ENCODE data around the gene ELF1.
A peak's percentile ranks its signal among the peaks of the same experiment; 100 is the strongest.

The ELF1 gene

DNA sequence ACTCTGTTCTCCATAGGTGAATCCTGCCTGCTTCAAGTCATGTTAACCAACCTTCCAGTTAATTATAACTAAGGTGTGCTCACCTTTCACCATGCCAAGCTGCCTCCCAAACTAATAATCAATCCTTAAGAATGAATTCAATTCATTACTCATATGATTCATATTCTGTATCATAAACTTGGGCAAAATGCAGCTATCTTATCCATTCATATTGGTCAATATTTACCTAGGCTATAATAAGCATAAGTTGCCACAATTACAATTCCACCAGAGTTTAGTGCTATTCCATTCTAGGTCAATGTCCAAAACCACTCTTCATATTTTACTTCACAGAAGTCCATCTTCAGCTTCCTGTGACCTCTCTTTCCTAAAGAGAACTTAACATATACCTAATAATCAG lies 13.4 kb downstream of the ELF1 start:
- no peak for FAIRE-seq

DNA sequence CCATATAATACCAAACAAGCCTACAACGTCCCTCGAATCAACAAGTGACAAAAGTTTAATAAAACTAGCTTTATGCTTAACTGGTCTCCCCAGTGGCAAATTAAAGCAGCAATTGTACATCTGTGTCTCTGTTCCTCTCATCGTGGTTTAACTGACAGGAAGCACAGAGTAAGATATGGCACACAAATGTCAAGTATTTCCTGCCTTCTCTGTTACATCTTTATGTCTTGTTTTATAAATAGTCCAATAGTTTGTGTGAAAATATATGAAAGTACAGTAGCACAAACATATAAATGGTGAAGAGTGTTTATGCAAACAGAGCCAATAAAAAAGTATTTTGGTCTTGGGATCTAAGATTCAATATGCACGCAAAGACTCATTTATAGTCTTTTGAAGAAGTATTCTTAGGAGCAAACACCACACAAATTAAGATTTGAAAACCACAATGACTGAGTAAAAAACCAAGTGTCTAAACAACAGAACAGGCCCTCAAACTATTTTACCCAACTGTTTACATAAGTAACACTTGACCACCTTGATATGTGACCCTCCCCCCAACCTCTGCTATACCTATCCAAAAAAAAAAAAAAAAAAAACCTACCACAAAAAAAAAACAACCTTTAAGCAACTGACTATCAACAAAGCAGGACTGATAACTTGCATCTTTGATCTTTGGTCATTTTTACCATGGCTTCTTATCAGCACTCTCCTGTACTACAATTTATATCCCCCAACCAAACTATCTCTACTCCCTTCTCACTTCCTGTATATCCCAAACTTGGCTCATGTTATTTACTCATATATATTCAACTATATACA lies 14.0 kb downstream of the ELF1 start:
- no peak for FAIRE-seq

DNA sequence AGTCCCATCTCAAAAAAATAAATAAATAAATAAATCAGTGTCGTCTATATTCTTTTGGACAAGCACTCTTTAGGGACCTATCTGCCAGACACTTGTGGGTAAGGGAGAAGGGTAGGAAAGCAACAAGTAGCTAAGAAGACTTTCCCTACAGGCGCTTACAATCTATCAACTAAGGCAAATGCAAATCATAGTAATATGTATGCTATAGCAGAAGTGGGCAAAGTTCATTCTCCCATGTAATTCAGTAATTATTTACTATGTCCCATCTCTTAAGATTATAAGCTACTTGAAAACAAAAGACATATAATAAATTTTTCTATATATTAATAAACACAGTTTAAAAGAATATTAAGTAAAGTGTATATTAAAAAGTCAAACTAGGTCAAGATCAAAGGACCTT lies 16.5 kb downstream of the ELF1 start:
- FAIRE-seq, result peak; percentile 85

DNA sequence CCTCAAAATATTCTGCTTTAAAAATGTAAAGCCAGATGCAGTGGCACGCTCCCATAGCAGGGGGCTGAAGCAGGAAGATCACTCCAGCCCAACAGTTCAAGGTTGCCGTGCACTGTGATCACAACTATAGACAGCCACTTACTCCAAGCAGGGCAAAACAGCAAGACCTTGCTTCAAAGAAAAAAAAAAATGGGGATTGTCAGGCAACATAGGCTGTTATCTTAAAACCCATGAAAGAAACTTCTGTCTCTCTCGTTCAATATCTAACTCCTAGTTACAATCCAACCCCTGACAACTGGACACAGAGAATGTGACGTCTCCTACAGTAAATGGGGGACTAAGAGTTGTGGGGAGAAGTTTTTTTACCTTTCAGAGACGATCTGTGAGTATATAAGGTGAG lies 17.4 kb downstream of the ELF1 start:
- FAIRE-seq, result no peak

DNA sequence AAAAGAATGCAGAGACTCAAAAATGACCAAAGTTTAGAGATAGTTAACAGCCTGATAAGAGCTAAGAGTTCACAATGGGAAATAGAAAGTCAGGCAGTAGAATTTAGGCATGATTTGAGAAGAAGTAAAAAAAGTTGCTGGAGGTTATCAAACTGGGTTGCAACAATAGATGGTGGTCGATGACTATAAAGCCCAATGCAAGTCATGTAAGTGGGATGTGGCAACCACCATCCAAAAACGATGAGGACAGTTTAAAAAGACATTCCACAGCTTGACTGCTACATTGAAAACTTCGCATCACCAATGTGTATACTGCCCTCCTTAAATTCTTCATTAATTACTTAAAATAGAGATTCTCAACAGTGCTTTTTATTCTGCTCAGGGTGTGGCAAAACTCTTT lies 19.7 kb downstream of the ELF1 start:
- no peak for FAIRE-seq

DNA sequence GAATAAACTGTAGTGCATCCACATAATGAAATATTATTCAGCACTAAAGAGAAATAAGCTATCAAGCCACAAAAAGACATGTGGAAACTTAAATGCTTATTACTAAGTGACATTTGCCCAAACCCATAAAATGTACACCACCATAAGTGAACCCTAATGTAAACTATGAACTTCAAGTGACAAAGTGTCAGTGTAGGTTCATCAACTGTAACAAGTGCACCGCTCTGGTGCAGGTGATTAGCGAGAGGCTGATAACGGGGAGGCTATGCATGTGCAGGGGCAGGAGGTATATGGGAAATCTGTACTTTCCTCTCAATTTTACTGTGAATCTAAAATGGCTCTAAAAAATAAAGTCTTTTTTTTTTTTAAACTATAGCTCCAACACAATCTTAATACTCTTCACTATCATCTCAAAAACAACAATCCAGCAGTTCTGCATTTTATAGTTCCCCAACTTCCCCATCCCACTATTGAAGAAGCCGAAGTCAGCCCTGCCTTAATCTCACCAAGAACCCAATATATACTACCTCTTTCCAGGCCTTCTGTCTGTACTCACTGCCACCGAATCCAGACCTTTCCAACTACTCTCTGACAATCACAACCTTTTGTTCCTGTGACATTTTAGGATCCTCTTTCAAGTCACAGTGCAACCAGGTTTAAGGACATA lies 22.6 kb downstream of the ELF1 start:
- no peak for FAIRE-seq

DNA sequence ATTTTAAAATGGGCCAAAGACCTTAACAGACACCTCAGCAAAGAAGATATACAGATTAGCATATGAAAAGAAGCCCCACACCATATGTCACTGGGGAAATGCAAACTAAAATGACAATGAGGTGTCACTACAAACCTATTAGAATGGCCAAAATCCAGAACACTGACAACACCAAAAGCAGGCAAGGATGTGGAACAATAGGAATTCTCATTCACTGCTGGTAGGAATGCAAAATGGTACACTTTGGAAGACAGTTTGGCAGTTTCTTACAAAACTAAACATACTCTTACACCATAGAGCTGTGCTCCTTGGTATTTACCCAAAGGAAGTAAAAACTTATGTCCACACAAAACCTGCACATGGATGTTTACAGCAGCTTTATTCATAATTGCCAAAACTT lies 23.1 kb downstream of the ELF1 start:
- FAIRE-seq, result no peak

DNA sequence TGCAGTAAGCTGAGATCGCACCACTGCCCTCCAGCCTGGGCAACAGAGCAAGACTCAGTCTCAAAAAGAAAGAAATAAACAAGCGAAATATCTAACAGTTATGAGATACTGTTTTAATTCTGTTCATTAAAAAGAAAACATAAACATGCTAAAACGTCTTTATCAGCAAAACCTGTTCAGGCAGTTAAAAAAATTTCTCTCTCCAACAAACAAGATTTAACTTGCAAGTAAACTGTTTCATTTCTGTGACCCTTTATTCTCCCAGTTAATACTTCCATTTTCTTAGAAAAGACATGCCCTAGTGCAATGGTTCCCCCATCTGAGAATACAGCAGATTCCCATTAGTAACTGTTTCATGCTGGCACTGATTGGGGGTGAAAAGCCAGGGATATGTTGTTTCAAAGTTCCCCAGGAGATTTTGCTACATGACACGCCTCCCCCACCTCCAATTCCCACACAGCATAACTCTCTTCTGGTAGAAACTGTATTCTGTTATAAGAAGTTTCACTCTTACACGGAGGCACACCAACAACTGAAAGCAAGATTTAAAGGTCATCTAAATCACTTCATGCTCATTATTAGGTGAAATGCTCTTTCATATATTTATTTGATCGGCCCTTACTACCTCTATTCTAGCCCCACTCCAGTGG lies 24.4 kb downstream of the ELF1 start:
- FAIRE-seq, result no peak

DNA sequence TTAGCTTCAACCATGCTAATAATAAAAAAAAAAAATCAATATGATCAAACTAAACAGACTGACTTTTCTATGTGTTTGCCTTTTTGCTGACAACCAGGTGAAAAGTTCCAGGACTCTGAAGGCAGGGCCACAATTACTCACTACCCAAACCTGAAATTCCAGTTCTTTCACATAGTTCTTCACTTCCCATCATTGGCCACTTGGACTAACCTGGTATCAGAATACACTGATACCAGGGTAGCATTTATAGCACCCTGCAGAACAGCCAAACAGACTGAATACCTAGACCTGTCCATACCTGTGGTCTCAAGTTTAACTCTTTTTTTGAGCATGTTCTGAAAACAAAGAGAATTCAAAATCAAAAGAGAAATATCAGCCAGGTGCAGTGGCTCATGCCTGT lies 25.1 kb downstream of the ELF1 start:
- no peak for FAIRE-seq

DNA sequence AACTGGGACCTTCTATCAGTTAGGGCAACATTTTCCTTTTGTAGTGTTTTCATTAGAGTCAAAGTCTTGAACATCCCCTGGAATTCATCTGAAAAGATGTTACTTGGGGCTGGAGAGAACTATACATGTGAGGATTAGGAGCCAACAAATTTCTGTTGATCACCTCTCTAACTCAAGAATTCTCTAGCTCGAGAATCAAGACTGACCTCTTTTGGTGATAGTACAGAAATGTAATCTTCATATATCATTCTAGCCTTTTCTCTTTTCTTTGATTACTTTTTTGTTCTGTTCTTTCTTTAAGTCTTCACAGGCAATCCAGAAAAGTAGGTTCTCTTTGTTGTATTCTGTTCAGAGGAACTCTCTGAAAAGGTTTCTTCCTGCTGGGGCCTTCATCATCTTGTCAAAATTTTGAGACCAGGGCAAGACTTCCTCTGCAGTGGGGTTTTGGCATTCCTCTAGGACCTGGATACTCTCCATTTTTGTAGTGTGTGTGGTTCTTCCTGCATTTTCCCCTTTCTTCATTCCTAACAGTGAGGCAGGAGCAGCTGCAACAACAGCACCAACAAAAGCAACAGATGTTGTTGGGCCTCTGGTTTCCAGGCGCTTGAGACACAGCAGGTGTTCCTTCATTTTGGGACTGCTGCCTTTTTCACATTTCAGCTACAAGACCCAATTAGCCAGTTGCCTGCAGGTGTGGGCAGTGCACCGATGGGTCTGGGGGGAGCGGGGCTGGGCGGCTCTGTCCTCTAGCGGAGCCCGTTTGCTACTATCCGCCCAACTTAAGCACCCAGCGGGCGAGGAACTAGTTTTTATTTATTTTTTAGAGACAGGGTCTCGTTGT lies 26.2 kb downstream of the ELF1 start:
- peak; percentile 48 for FAIRE-seq

DNA sequence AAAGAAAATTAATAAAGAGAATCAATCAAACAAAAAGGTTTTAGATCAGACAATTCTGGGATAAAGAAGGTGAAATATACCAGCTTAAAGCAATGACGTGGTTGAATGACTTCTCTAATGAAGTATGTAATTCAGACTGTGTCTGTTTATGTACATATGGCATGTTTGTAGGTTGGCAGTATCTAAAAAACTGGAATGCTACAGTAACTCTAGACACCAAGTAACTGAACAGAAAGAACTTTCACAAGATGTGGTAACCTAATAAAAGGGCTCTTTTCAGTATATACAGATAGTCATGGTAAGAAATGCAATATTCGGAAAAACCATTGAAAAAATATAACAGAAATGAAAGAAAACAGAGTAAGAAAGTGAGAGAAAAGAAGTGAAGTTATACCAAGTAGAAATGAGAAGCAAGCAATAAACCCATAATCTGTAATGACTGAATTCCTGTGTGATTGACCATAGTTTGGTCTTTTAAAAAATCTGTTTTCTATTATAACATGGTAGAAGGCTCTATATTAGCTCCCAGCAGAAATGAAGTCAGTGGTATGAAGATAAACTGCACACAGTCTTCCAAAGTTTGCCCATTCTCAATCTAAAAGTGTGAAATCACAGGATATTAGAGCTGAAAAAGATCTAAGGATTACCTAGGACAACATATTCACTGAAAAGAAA lies 31.4 kb downstream of the ELF1 start:
- FAIRE-seq, result no peak

DNA sequence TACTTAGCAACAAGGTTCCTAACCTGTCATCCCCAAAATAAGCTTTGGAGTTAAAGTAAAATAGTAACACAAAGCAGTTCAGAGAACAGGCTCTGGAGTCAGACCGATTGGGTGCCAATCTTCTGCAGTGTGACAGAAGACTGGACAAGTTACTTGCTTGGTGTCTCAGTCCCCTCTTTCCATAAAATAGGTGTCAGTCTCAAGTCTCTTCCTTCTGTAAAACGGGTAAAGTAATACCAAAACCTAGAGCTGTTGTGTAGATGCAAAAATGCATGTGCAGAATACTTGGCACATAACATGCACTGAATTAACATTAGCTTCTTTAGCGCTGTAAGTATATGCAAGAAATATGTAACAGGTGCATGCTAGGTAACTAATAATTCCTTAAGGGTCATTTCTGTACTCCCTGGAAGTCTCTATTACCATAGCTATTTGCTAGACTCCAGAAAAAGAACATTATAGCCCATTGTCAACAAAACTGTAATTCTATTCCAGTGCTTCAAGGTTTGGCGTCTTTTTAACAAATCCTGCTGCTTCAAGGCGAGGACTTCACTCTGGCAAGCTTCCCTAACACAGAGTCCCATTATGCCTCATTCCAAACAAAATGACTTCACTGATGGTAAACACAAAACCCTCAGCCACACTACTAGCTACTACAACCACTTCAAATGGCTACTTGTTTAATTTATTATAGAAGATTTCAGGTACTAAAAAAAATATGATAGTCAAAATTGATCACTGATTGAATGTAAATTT lies 32.8 kb downstream of the ELF1 start:
- no peak for FAIRE-seq

DNA sequence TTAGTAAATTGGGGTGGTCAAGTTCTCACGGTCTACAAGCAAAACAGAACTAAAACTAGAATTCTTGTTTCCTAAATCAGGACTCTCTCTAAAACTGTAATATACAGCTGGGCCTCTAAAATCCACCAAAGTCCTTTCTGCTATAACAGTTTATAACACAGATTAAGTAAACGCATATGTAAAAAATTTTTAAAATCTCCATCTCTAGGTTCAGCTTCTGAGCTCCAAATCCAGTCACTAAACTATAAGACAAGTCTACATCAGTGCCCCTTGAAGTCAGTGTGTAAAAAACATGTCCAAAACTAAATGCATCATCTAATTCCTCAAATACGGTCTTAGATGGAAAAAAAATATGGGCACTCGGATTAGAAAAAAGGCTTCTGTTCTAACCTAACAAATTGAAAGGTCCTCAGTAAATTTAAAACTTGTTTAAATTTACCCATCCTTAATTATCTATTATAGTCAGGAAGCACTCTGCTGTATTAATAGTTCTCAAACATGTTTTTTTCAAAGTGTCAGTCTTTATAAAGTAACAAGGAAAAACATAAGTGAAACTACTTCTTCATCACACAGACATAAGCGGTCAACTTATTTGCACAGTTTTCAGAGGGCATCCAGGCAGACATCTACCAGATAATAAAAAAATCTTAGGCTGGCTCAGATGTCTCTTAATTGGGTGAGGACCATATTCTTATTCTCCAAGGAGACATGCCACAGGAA lies 33.6 kb downstream of the ELF1 start:
- no peak for FAIRE-seq

DNA sequence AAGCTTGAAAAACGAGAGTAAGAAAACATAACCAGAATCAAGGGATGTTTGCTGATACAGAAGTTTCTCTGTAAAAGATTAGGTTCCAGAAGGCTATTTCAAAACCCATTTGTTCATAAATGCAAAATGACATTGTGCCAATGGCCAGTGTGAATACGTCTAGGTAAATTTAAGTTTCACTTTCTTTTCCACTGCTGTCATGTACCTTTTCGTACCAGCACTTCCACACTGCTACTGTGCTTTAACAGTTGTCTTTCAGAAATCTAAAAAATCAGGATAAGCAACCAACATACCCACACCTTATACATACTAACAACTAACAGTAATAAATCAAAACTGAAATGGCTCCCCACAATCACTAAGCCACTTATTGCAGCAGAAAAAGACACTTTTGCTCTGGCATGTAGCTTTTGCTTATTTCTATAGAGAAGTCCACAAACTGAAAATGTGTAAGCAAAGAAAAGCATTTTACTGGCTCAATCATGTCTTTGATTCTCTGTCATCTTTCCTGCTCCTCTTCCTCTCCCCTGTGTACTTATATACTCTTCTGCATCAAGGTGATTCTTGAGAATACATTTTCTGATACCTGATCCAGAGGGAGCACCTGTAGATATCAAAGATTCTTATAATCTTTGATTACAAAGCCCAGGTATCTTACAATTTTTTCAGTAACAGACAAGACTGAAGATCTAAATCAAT lies 34.3 kb downstream of the ELF1 start:
- no peak for FAIRE-seq

DNA sequence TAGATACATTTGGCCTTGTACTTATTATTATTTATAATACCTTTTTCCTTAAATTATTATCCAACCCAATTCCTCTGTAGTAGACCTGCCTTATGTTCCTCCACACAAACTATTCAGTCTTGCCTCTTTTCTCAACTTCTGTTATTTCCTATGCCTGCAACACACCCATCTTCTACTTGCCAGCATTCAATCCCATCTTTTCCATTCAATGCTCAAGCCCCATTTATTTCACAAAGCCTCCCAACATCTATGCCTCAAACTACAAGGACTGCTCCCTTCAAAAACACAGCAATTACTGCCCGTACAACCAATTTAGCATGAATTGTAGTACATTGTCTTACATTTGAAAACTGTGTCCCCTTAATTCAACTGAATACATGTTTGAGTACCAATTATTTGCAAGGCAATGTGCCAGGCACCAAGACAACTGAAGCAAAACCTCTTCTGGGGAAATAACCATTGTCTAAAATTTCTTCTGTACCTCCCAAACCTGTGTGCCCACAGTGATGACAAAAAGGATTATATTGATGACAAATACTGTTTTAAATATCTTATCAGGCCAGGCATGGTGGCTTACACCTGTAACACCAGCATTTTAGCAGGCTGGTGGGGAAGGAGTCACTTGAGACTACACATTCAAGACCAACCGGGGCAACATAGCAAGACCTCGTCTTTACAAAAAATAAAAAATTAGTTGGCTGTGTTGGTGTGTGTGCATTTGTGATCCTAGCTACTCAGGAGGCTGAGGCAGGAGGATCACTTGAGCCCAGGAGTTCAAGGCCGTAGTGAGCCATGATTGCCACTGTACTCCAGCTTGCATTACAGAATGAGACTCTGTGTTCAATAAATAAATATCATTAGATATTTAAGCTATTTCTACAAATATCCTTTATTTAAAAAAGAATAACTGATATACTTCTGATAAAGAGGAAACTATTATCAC lies 35.1 kb downstream of the ELF1 start:
- no peak for FAIRE-seq

DNA sequence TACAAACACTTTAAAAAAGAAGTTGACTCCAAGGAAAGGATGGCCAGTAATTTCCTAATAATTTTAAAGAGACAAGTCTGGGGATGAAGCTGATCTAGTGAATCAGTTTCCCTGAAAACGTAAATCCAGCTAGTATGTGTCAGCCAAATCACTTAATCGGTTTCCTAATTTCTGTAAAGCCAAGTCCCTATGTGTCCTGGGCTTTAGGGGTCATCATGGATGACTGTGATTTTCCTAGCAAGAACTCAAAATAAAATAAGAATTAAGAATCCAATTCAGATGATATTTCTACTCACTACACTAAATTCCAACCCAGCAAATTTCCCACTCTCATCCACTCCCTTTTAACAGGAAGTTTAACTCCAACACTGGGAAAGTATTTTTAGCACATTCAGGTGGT lies 35.9 kb downstream of the ELF1 start:
- FAIRE-seq, result no peak

DNA sequence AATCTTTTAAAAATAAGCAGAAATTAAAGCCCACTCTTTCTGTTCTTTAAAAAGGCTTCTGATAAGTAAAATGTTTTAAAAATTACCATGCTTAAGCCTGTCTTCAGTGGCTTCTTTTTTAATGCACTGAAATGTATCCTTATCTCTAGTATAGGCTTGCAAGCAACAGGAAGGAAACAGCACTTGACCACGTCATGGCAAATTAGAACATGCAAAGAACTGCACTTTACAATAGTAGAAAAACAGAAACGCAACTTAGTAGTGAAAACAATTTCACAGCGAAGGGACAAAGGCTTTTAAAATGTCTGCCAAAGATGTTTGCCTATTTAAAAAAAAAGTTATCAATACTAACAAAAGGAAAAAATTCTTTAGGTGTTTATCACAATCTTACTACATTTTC lies 36.3 kb downstream of the ELF1 start:
- FAIRE-seq, result peak; percentile 50

DNA sequence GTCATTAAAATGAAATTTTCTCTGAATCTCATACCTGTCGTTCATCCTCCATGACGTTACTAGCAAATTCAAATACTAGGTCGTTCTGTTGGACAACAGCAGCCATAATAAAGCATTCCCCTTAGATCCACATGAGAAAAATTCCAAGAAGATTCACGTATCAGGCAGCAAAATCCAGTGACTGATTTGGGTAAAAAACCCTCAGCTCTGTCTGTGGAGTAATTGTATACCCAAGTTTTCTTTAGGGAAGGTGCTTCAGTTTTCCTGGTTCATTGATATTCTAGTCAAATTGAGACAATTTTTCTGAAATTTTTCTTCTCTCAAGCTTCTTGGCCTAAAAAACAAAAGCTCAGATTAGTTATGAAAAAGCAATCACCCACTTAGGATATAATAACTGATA lies 37.2 kb downstream of the ELF1 start:
- FAIRE-seq, result no peak

DNA sequence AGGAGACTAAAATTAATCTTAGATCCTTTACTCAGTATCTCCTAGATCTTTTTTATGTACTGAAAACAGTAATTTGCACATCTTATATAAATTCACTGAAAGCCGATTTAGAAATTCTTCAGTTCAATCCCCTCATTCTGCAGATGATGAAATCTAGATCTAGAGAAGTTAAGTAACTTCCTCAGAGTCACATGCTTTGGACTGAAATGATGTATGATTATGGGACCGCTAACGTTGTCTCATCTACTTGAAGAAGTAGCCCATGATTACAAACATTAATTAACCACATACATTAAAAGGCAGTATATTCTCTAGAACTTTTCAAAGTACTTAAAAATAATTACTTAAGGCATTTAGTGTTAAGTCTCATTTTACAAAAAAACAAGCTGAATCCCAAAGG lies 37.8 kb downstream of the ELF1 start:
- FAIRE-seq, result no peak
